Stimulated activated CD4-positive, alpha-beta T cell treated with anti-CD3 and anti-CD28 coated beads, Interleukin-1b, Interleukin-23, amount 100 ng/mL, for 24 hours (primary cell): Measurements from ENCODE around the gene NCBP3.
"Not testable (repeated sequence)": the region's sequence is repeated elsewhere in the genome, so short reads cannot be mapped to it uniquely, and the experiment has no call there.

Experiments used
- DNase-seq, 4 experiments: peaks; one replicate each; pipeline ENCODE4 v3.0.0-alpha.2; 2020; ENCODE audit warnings: low read depth in 4 of 4, low spot score in 1 of 4

NCBP3 gene

GRCh38 chr17:3882276-3882675, 36.2 kb upstream of the NCBP3 start:
- no peak for DNase-seq

- DNase-seq, result no peak
Observed at GRCh38 chr17:3880983-3881382, 34.9 kb upstream of the NCBP3 start.

GRCh38 chr17:3879591-3880417, 33.8 kb upstream of the NCBP3 start:
- no peak for DNase-seq

GRCh38 chr17:3879186-3879585, 33.1 kb upstream of the NCBP3 start:
- DNase-seq, result no peak

GRCh38 chr17:3877220-3877619, 31.2 kb upstream of the NCBP3 start:
- no peak for DNase-seq

GRCh38 chr17:3875317-3875716, 29.3 kb upstream of the NCBP3 start:
- DNase-seq, result no peak

- no peak for DNase-seq
Observed at GRCh38 chr17:3873862-3874261, 27.8 kb upstream of the NCBP3 start.

- no peak for DNase-seq
Observed at GRCh38 chr17:3870871-3871306, 24.8 kb upstream of the NCBP3 start.

- DNase-seq, result no peak
Observed at GRCh38 chr17:3867606-3868005, 21.6 kb upstream of the NCBP3 start.

- DNase-seq, result no peak
Observed at GRCh38 chr17:3867106-3867505, 21.1 kb upstream of the NCBP3 start.

- no peak for DNase-seq
Observed at GRCh38 chr17:3866276-3866675, 20.2 kb upstream of the NCBP3 start.

- no peak for DNase-seq
Observed at GRCh38 chr17:3865176-3865575, 19.1 kb upstream of the NCBP3 start.

- DNase-seq, result no peak
Observed at GRCh38 chr17:3864534-3864933, 18.5 kb upstream of the NCBP3 start.

GRCh38 chr17:3861761-3862681, 16.0 kb upstream of the NCBP3 start:
- no peak for DNase-seq

- no peak for DNase-seq
Observed at GRCh38 chr17:3860939-3861700, 15.1 kb upstream of the NCBP3 start.

GRCh38 chr17:3859940-3860339, 13.9 kb upstream of the NCBP3 start:
- DNase-seq, result no peak

- no peak for DNase-seq
Observed at GRCh38 chr17:3857261-3858105, 11.4 kb upstream of the NCBP3 start.

GRCh38 chr17:3854204-3854603, 8.2 kb upstream of the NCBP3 start:
- DNase-seq, result not testable (repeated sequence)

- no peak for DNase-seq
Observed at GRCh38 chr17:3852561-3852960, 6.5 kb upstream of the NCBP3 start.

- DNase-seq, result no peak
Observed at GRCh38 chr17:3851461-3852100, 5.5 kb upstream of the NCBP3 start.
